Body of pancreas (tissue), 4 donors: Measurements from ENCODE around the gene CCNI2.

Experiments
- CTCF ChIP-seq, 7 experiments: fragments of 450-650 bp in 4 of 7; fragments of 200-600 bp in 3 of 7; sonication (generic) in 3 of 7; IDR thresholded peaks; one replicate each; pipeline ENCODE4 v1.5.1; 2016 to 2019; ENCODE audit warnings: antibody characterized with exemption in 7 of 7
- POLR2A ChIP-seq, 3 donors: fragments of 450-650 bp; IDR thresholded peaks; one replicate each; pipeline ENCODE4 v1.6.1; 2016; ENCODE audit warnings: antibody characterized with exemption in 3 of 3, mild to moderate bottlenecking in 2 of 3

GRCh38 chr5:132756542-132756941, 9.3 kb downstream of the CCNI2 start:
- TF ChIP-seq POLR2A (IDR thresholded peaks at IDR 0.05) (no peak), CTCF (IDR thresholded peaks at IDR 0.05) (no peak)
